Measurements from ENCODE around the gene RXRB. TPM values are rescaled to one million over a fixed set of nuclear protein-coding genes. Genes with fewer than 3 reads are reported as not detected.
A peak's percentile ranks its signal among the peaks of the same experiment; 100 is the strongest.

Gene RXRB
- total and polyA plus RNA-seq, 2 of the 13 experiments (the other 11 are each of a cell fraction or from before 2014, with no cell fraction given): 26.7 to 55.7 TPM

GRCh38 chr6:33204165-33204414, 3.6 kb upstream of the RXRB start:
- Histone ChIP-seq H3K9me3 (ENCODE audit: low read length) (no peaks in the 10 kb centered on the region), H3K9ac (ENCODE audit: insufficient read depth, low read depth, low read length) (peak overlapping the region; percentile 17; the same call in 1 of the 2 replicates), H3K4me2 (ENCODE audit: low read depth, low read length) (peak overlapping the region; percentile 99), H2AFZ (ENCODE audit: low read length) (no peak overlapping the region), H3K4me3 (replicated peaks in 1 of 3; ENCODE audit: insufficient read depth in 1 of 3, low read depth in 2 of 3, low read length in 3 of 3) (peak overlapping the region in 1 of 3 experiments; percentile 80; a peak in 3 of 6 replicates), H3K4me1 (ENCODE audit: insufficient read depth, low read length) (peaks cover 63% of the 10 kb centered on the region), H3K27ac (ENCODE audit: extremely low read length, insufficient read depth, low read length) (peak overlapping the region; percentile 75), H4K20me1 (ENCODE audit: insufficient read depth, low read length) (peaks cover 13% of the 10 kb centered on the region; the same call in 1 of the 2 replicates), H3K27me3 (ENCODE audit: control insufficient read depth in 1 of 2, insufficient read depth in 2 of 2, low read length in 2 of 2) (peaks cover 0 to 4% of the 10 kb centered on the region in 2 experiments; a peak in 1 of 5 replicates), H3K36me3 (replicated peaks in 1 of 2; ENCODE audit: control insufficient read depth in 1 of 2, insufficient read depth in 2 of 2, low read length in 2 of 2) (peaks cover 10 to 24% of the 10 kb centered on the region in 2 experiments), H3K79me2 (ENCODE audit: insufficient read depth, low read length) (peaks cover 47% of the 10 kb centered on the region)
- ChIA-PET POLR2A (interaction anchor here (0.6 to 2.2 kb wide), 10 partner anchors 14 to 234 kb away, joined by 3 to 16 read pairs (median 4); partner anchors contain the start of genes PFDN6, RPS18, VPS52 and WDR46), CTCF (ENCODE audit: low intra/inter-chr PET ratio, low total read pairs) (no interaction called here)
- DNase-seq (ENCODE audit: low spot score): no peak
- no peak for FAIRE-seq
- intact Hi-C loops (cut with micrococcal nuclease; ENCODE audit: unreplicated experiment) (no loop called here), in situ Hi-C loops (cut with HindIII; ENCODE audit: extremely low pct_ligation_motif_present, low pct_unique_long_range_greater_than_20kb) (loop anchor here (5.0 to 10.0 kb wide), 3 partner anchors 43 to 211 kb away; partner anchors contain the start of genes CUTA, PHF1 and RGL2)
- no TSS peak for BruUV-seq (replicated peaks)
- 18% methylated on average over 4 of the region's 4 CpGs for WGBS (ENCODE audit: low lambda C conversion rate)
- ATAC-seq: no peak
- TF ChIP-seq HOXA5 (CRISPR knock-in tag; IDR thresholded peaks at IDR 0.05): no peak
- TF ChIP-seq ZNF709 (CRISPR knock-in tag; IDR thresholded peaks at IDR 0.05): no peak
- TF ChIP-seq THAP11 (CRISPR knock-in tag; IDR thresholded peaks at IDR 0.05): no peak
- no peak for TF ChIP-seq TBL1XR1 (IDR thresholded peaks at IDR 0.05; ENCODE audit: borderline replicate concordance, low read length, partially characterized antibody)
- TF ChIP-seq ZNF614 (CRISPR knock-in tag; IDR thresholded peaks at IDR 0.05; ENCODE audit: borderline replicate concordance): no peak
- no peak for TF ChIP-seq ZNF607 (CRISPR knock-in tag; IDR thresholded peaks at IDR 0.05; ENCODE audit: borderline replicate concordance)
- TF ChIP-seq DNMT3B (CRISPR knock-in tag; conservative IDR thresholded peaks at IDR 0.05): no peak
- TF ChIP-seq ZFP36L2 (CRISPR knock-in tag; IDR thresholded peaks at IDR 0.05): no peak
- no peak for TF ChIP-seq BCLAF1 (IDR thresholded peaks at IDR 0.05)
- no peak for TF ChIP-seq JDP2 (CRISPR knock-in tag; IDR thresholded peaks at IDR 0.05; ENCODE audit: borderline replicate concordance)
- no peak for TF ChIP-seq ZNF230 (CRISPR knock-in tag; IDR thresholded peaks at IDR 0.05)
- no peak for TF ChIP-seq GZF1 (CRISPR knock-in tag; IDR thresholded peaks at IDR 0.05)
- TF ChIP-seq ZNF44 (CRISPR knock-in tag; IDR thresholded peaks at IDR 0.05): no peak
- TF ChIP-seq HOXA9 (CRISPR knock-in tag; IDR thresholded peaks at IDR 0.05; ENCODE audit: borderline replicate concordance): no peak
- TF ChIP-seq CHD4 (IDR thresholded peaks at IDR 0.05; ENCODE audit: borderline replicate concordance, low read length): 0 out of 2 replicates have a peak, but pooled peaks have one; percentile 29
- 0 out of 2 replicates have a peak, but pooled peaks have one; percentile 1 for TF ChIP-seq TMF1 (CRISPR knock-in tag; IDR thresholded peaks at IDR 0.05; ENCODE audit: low read depth)
- TF ChIP-seq, protein P1, sequence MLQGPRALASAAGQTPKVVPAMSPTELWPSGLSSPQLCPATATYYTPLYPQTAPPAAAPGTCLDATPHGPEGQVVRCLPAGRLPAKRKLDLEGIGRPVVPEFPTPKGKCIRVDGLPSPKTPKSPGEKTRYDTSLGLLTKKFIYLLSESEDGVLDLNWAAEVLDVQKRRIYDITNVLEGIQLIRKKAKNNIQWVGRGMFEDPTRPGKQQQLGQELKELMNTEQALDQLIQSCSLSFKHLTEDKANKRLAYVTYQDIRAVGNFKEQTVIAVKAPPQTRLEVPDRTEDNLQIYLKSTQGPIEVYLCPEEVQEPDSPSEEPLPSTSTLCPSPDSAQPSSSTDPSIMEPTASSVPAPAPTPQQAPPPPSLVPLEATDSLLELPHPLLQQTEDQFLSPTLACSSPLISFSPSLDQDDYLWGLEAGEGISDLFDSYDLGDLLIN (CRISPR knock-in tag; IDR thresholded peaks at IDR 0.05; ENCODE audit: borderline replicate concordance): no peak
- TF ChIP-seq TEAD3 (CRISPR knock-in tag; optimal IDR thresholded peaks at IDR 0.05; ENCODE audit: borderline replicate concordance): no peak
- no peak for TF ChIP-seq ZFAT (CRISPR knock-in tag; conservative IDR thresholded peaks at IDR 0.05)
- TF ChIP-seq EED (CRISPR knock-in tag; IDR thresholded peaks at IDR 0.05): no peak
- TF ChIP-seq SYNCRIP (IDR thresholded peaks at IDR 0.05; ENCODE audit: insufficient read depth, low read depth, low read length): no peak
- TF ChIP-seq ARID2 (CRISPR knock-in tag; IDR thresholded peaks at IDR 0.05; ENCODE audit: borderline replicate concordance): no peak
- TF ChIP-seq ZNF768 (CRISPR knock-in tag; IDR thresholded peaks at IDR 0.05): no peak
- no peak for TF ChIP-seq MYNN (CRISPR knock-in tag; IDR thresholded peaks at IDR 0.05; ENCODE audit: low read depth)
- no peak for TF ChIP-seq ARHGAP35 (CRISPR knock-in tag; IDR thresholded peaks at IDR 0.05; ENCODE audit: borderline replicate concordance)
